Transverse colon (tissue), 4 donors: Measurements from ENCODE around the gene RAPGEF2.

Experiments used
- CTCF ChIP-seq, 5 experiments: fragments of 200-600 bp in 3 of 5; fragments of 450-650 bp in 2 of 5; sonication (generic) in 3 of 5; IDR thresholded peaks; 1 replicate in 2 of 5; 2 replicates in 3 of 5; pipeline ENCODE4 v1.5.1; 2016 to 2017; ENCODE audit warnings: antibody characterized with exemption in 5 of 5, inconsistent platforms in 3 of 5, mild to moderate bottlenecking in 2 of 5, moderate library complexity in 1 of 5
- EP300 ChIP-seq: sonication (generic); formaldehyde crosslinking; IDR thresholded peaks from one replicate; pipeline ENCODE4 v1.6.1; 2017; ENCODE audit warnings: antibody characterized with exemption, low read depth
- POLR2A ChIP-seq: fragments of 450-650 bp; IDR thresholded peaks from one replicate; pipeline ENCODE4 v1.6.1; 2016; ENCODE audit warnings: antibody characterized with exemption, mild to moderate bottlenecking, moderate library complexity
- POLR2AphosphoS5 ChIP-seq, 3 donors: sonication (generic); formaldehyde crosslinking; IDR thresholded peaks; one replicate each; pipeline ENCODE4 v1.6.1; 2016; ENCODE audit warnings: antibody characterized with exemption in 3 of 3

- TF ChIP-seq CTCF (IDR thresholded peaks at IDR 0.05) (no peak), POLR2A (no peak), POLR2AphosphoS5 (IDR thresholded peaks at IDR 0.05) (no peak), EP300 (no peak)
Observed at GRCh38 chr4:159242427-159242826, 139.5 kb downstream of the RAPGEF2 start.
